Fibroblast of villous mesenchyme (primary cell): ENCODE results near the gene WNK2. TPM values are rescaled to one million over a fixed set of nuclear protein-coding genes. Genes with fewer than 3 reads are reported as not detected.
"Not testable (repeated sequence)": the region's sequence is repeated elsewhere in the genome, so short reads cannot be mapped to it uniquely, and the experiment has no call there.

Source experiments
- DNase-seq: peaks from one replicate; pipeline ENCODE4 v3.0.0-alpha.2; 2010; ENCODE audit warnings: low read depth
- H3K4me3 ChIP-seq: 2 replicates; pipeline ENCODE4 v1.5.1; 2011; ENCODE audit warnings: low read depth, mild to moderate bottlenecking, low read length
- CTCF ChIP-seq: IDR thresholded peaks from 2 replicates; pipeline ENCODE4 v1.5.1; 2012; ENCODE audit warnings: low read depth, mild to moderate bottlenecking, low read length; ENCODE audit not compliant: insufficient read depth
- total RNA-seq: library from RNA; depleted of rRNA; stranded (reverse); fragments of >200 nt; gene quantifications from 2 replicates; pipeline ENCODE4 v1.2.3, GENCODE V29; 2012

Gene WNK2
- total RNA-seq, 1 donor: not detected

- no peak overlapping the region for H3K4me3 ChIP-seq
- no peak for DNase-seq
- TF ChIP-seq CTCF: no peak
These were observed 182.1 kb downstream of the WNK2 start for GRCh38 chr9:93366119-93366447.

GRCh38 chr9:93366486-93366885, 182.5 kb downstream of the WNK2 start:
- not testable (repeated sequence) for DNase-seq, H3K4me3 ChIP-seq

- no peak for DNase-seq
- no peak for TF ChIP-seq CTCF
- no peak overlapping the region for H3K4me3 ChIP-seq
These were observed 184.5 kb downstream of the WNK2 start for GRCh38 chr9:93368437-93368836.

GRCh38 chr9:93369686-93370085, 185.7 kb downstream of the WNK2 start:
- DNase-seq: no peak
- TF ChIP-seq CTCF: no peak
- H3K4me3 ChIP-seq: no peak overlapping the region

Other genes starting within 250 kb of the WNK2 start
- under 0.01 TPM in 1 of 2 replicates, not detected in the other for gene FGD3, start 236.6 kb upstream of the WNK2 start, total RNA-seq
- gene SUSD3, start 125.4 kb upstream of the WNK2 start, total RNA-seq: 3.2 and 12.1 TPM in 2 replicates
- gene CARD19, start 87.9 kb upstream of the WNK2 start, total RNA-seq: 35.8 and 45.1 TPM in 2 replicates
- 30.3 and 33.7 TPM in 2 replicates for gene NINJ1, start 49.9 kb upstream of the WNK2 start, total RNA-seq